Keratinocyte (primary cell): ENCODE measurements around the gene LTBP2.

Source experiments
- CTCF ChIP-seq, 3 experiments: IDR thresholded peaks in 1 of 3; conservative IDR thresholded peaks in 1 of 3; optimal IDR thresholded peaks in 1 of 3; 2 replicates in 2 of 3; 3 replicates in 1 of 3; pipeline versions ENCODE3 to v1.5.1; 2011; ENCODE audit warnings: low read length in 3 of 3, mild to moderate bottlenecking in 3 of 3, moderate library complexity in 2 of 3, control low read depth in 1 of 3, inconsistent platforms in 1 of 3; ENCODE audit not compliant: insufficient read depth in 2 of 3; ENCODE audit errors: extremely low read depth in 1 of 3
- EZH2 ChIP-seq: IDR thresholded peaks from one replicate; pipeline ENCODE4 v1.6.1; 2012; ENCODE audit warnings: inconsistent platforms, mild to moderate bottlenecking, low read length, moderate library complexity

GRCh38 chr14:74524076-74524811 lies 87.8 kb downstream of the LTBP2 start:
- TF ChIP-seq CTCF (optimal IDR thresholded peaks at IDR 0.05 in 1 of 3, IDR thresholded peaks at IDR 0.05 in 1 of 3, conservative IDR thresholded peaks at IDR 0.05 in 1 of 3; ENCODE audit: extremely low read depth in 1 of 3, insufficient read depth in 2 of 3, low read length in 3 of 3) (no peak), EZH2 (no peak)
